Stomach smooth muscle (tissue), 2 donors: ENCODE data around the gene PCDH19.
A peak's percentile ranks its signal among the peaks of the same experiment; 100 is the strongest.
"Not testable (repeated sequence)": the region's sequence is repeated elsewhere in the genome, so short reads cannot be mapped to it uniquely, and the experiment has no call there.

ENCODE experiments used
- H3K27ac ChIP-seq: one replicate; pipeline ENCODE4 v1.7.0; 2013; ENCODE audit warnings: mild to moderate bottlenecking, low read length, inconsistent platforms
- H3K27me3 ChIP-seq, 2 donors: one replicate each; pipeline ENCODE4 v1.7.0; 2013; ENCODE audit warnings: low read length in 2 of 2; ENCODE audit not compliant: insufficient read depth in 2 of 2, control insufficient read depth in 1 of 2
- H3K36me3 ChIP-seq, 2 donors: one replicate each; pipeline ENCODE4 v1.7.0; 2013; ENCODE audit warnings: low read length in 2 of 2; ENCODE audit not compliant: control insufficient read depth in 2 of 2, insufficient read depth in 2 of 2
- H3K4me1 ChIP-seq: one replicate; pipeline ENCODE4 v1.7.0; 2013; ENCODE audit warnings: low read length; ENCODE audit not compliant: control insufficient read depth, insufficient read depth
- H3K4me3 ChIP-seq, 2 donors: one replicate each; pipeline ENCODE4 v1.7.0; 2013; ENCODE audit warnings: low read length in 2 of 2
- H3K9ac ChIP-seq, 2 donors: one replicate each; pipeline ENCODE4 v1.7.0; 2013; ENCODE audit warnings: low read length in 2 of 2, mild to moderate bottlenecking in 1 of 2
- H3K9me3 ChIP-seq, 2 donors: one replicate each; pipeline ENCODE4 v1.7.0; 2013; ENCODE audit warnings: low read length in 2 of 2; ENCODE audit not compliant: control insufficient read depth in 2 of 2
- donor health status: healthy.
- donor health status: Pancreatic carcinoma.

PCDH19 gene, protein sequence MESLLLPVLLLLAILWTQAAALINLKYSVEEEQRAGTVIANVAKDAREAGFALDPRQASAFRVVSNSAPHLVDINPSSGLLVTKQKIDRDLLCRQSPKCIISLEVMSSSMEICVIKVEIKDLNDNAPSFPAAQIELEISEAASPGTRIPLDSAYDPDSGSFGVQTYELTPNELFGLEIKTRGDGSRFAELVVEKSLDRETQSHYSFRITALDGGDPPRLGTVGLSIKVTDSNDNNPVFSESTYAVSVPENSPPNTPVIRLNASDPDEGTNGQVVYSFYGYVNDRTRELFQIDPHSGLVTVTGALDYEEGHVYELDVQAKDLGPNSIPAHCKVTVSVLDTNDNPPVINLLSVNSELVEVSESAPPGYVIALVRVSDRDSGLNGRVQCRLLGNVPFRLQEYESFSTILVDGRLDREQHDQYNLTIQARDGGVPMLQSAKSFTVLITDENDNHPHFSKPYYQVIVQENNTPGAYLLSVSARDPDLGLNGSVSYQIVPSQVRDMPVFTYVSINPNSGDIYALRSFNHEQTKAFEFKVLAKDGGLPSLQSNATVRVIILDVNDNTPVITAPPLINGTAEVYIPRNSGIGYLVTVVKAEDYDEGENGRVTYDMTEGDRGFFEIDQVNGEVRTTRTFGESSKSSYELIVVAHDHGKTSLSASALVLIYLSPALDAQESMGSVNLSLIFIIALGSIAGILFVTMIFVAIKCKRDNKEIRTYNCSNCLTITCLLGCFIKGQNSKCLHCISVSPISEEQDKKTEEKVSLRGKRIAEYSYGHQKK (N-terminal part only)

DNA sequence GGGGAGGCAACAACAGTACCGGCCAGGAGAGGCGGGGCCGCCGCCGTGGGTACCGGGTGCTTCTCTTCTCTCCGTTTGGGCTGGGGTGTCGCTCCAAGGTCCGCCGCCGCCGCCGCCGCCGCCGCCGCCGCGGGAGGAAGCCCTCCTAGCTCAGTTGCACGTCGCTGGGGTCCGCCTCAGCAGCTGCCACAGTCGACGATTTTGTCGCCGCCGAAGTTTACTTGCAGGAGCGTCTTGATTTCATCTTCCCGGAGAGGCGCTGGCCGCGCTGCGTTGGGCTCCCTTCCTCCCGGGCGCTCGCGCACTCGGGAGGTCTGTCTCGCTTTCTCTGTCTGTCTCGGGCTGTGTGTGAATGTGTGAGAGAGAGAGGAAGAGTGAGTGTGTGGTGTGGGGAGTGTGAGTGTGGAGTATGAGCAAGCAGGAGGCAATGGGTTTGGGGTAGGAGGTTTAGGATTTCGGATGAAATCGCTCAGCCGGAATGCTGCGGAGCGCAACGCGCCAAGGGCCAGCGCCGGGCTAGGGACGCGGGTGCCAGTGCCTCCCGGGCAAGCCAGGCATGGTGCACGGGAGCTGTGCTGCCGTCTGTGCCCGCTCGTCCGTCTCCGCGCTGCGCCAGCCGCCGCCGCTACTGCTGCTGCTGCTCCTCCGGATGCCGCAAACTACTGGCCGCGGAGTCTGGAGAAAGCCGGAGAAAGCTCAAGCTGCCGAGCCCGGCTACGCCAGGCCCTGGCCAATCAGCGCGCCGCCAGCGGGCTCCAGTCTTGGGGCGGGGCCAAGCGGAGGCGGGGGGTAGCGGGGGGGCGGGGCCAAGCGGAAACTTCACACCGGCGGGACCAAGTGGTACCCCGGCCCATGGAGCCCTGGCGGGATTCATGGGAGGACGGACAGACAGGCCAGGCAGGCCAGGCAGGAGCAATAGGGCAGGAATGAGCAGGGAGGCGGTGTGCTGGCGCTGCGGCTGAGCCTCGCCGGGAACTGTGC lies at the start of gene PCDH19:
Gene PCDH19 (minus strand): TSS at position 664 of the 981 bp plus-strand sequence. CDS start 1,676 bp downstream, outside the sequence.
- peak within 1 kb of the TSS; percentile 57 to 72 for H3K4me3 ChIP-seq
- H3K27me3 ChIP-seq, result peaks cover 54 to 57% of the 10 kb centered on the region in 2 donors
- no peak within 1 kb of the TSS for H3K9ac ChIP-seq

DNA sequence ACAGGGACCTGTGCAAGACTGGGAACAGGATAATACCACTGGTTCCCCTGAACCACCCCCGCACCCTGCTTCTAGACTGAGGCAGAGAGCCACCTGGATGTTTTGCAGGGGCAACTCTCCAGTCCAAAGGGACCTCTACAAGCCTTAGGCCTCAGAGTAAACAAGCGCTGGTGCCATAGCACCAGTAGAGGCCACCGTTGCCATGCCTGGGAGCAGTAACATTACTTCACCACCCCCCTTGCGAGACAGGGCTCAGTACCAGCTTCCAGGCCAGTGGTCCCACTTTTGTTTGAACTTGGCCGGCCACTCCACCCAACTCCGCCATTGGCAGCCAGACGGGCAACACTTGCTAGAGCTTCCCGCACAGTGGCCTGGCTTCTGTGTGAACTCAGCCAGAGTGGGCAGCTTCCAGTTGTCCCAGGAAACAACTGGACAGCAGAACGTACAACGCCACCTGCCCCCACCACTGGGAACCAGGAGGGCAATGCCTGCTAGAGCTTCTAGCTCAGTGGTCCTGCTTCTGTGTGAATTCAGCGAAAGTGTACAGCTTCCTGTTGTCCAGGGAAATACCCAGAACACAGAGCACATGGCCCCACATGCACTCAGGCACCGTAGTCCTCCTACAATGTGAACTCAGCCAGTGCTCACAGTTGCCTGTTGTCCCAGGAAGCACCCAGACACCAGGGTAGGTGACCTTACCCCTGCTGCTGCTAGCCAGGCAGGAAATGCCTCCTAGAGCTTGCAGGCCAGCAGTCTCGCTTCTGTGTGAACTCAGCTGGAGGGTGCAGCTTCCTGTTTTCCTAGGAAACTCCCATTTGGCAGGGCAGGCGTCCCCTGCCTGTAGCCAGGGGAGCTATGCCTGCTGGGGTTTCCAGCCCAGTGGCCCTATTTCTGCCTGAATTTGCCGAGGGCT lies 39.9 kb upstream of the PCDH19 start:
- peaks cover 0 to 19% of the 10 kb centered on the region in 2 donors for H3K27me3 ChIP-seq
- no peaks in the 10 kb centered on the region for H3K4me1 ChIP-seq
- no peak overlapping the region for H3K9ac ChIP-seq
- H3K9me3 ChIP-seq, result peaks cover 0 to 2% of the 10 kb centered on the region in 2 donors
- no peak overlapping the region for H3K4me3 ChIP-seq
- H3K27ac ChIP-seq, result no peak overlapping the region
- H3K36me3 ChIP-seq, result no peaks in the 10 kb centered on the region

More for the DNA sequence above, at the start of gene PCDH19:
- H3K4me1 ChIP-seq, result peaks cover 23% of the 10 kb centered on the region
- H3K36me3 ChIP-seq, result no peaks in the 10 kb centered on the region
- H3K9me3 ChIP-seq, result no peaks in the 10 kb centered on the region
- no peak within 1 kb of the TSS for H3K27ac ChIP-seq

DNA sequence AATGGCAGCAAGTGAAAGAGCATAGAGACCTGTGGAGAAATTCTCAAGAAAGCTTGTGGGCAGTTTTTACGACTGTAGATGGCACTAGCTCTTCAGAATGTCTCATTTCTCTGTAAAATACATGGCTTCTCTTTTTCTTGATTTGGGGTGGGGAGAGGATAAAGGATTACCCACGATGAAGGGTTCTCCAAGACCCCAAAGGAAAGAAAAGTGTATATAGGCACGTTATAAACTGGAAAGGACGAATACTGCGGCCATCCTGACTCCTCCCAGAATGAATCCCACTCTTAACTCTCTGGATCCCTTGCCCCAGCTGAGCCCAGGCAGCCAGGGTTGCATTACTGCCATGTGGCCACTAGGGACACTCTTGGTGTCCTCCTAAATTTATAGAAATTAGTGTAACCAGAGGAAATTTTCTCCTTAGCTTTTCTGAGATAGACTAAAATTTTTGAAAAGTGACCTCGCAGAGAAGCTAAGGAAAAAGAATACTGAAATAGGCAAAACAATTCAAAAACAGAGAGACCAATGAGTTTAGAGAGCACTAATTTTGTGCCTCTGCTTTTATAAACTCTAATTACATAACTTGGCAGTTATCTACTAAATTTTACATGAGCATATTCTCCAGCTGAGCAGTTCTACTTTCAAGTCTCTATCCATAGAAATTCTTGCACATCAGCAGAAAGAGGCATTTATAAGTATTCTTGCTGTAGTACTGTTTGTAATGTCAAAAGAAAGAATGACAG lies 37.8 kb upstream of the PCDH19 start:
- no peak overlapping the region for H3K27ac ChIP-seq
- no peak overlapping the region for H3K9ac ChIP-seq
- H3K4me3 ChIP-seq, result no peak overlapping the region
- no peaks in the 10 kb centered on the region for H3K36me3 ChIP-seq
- H3K27me3 ChIP-seq, result peaks cover 0 to 17% of the 10 kb centered on the region in 2 donors
- peaks cover 0 to 2% of the 10 kb centered on the region in 2 donors for H3K9me3 ChIP-seq
- no peaks in the 10 kb centered on the region for H3K4me1 ChIP-seq

DNA sequence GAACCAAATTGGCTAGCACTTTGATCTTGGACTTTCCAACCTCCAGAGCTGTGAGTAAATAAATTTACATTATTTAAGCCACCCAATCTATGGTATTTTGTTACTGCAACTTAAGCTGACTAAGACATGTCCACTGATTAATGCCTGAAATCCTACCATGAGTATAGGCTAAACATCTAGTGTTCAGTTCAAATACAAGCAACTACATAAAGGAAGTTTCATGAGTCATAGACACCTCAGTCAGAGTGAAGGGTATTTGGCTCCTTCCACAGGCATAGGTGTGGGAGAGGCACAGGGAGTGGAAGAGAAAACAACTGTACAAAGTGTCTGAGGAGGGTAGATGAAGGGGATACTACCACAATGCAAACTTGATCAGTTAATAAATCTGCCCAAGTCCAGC lies 35.5 kb upstream of the PCDH19 start:
- peaks cover 0 to 13% of the 10 kb centered on the region in 2 donors for H3K27me3 ChIP-seq
- H3K4me1 ChIP-seq, result no peaks in the 10 kb centered on the region
- peaks cover 0 to 2% of the 10 kb centered on the region in 2 donors for H3K9me3 ChIP-seq
- H3K9ac ChIP-seq, result no peak overlapping the region
- H3K27ac ChIP-seq, result no peak overlapping the region
- no peaks in the 10 kb centered on the region for H3K36me3 ChIP-seq
- H3K4me3 ChIP-seq, result no peak overlapping the region

DNA sequence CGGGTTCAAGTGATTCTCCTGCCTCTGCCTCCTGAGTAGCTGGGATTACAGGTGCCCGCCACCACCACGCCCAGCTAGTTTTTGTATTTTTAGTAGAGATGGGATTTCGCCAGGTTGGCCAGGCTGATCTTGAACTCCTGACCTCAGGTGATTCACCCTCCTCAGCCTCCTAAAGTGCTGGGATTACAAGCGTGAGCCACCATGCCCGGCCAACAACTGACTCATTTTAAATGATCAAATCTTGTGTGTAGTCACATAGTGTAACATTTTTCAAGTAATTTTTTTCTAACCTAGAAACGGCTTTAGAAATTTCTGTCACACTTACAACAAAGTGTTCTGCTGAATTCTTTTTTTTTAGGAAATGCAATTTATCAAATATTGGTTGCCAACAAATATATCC lies 31.2 kb upstream of the PCDH19 start:
- H3K9me3 ChIP-seq, H3K27ac ChIP-seq, H3K4me3 ChIP-seq, H3K4me1 ChIP-seq, H3K27me3 ChIP-seq, H3K9ac ChIP-seq, H3K36me3 ChIP-seq: not testable (repeated sequence)

DNA sequence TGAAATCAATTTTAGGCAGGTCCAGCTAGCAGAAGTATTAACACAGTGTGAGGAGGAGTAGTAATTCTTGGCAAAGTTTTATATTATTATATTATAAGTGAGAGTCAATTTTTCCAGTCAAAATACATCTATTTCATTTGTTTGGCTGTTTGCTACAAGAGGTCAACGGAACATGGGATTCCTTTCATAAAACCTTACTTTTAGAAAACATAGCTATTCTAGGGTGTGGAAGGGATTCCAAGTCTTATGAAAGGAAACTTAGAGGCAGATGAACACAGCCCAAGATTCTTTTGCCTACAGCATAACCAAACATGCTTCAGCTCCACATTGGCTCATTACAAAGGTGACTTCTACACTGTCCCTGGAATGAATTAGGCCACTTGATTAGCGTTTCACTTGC lies 29.9 kb upstream of the PCDH19 start:
- no peaks in the 10 kb centered on the region for H3K9me3 ChIP-seq

DNA sequence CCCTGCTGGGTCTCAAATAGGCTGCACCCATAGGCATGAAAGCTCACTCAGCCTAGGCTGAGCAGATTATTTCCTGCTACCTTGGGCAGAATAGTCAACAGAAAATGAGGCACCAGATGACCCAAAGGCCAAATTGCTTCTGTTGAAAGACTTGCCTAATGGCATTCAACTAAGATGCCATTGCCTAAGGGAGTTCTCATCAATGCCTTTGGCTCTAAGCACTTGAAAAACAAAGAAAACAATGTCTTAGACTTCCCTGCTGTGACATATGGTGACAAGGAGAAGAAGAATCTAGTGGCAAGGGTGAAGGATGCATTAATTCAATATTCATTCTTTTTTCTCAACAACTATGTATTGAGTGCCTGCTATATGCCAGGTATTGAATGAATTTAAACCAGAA lies 25.7 kb upstream of the PCDH19 start:
- H3K4me3 ChIP-seq, result no peak overlapping the region
- peaks cover 0 to 5% of the 10 kb centered on the region in 2 donors for H3K27me3 ChIP-seq
- no peak overlapping the region for H3K27ac ChIP-seq
- H3K4me1 ChIP-seq, result no peaks in the 10 kb centered on the region
- no peak overlapping the region for H3K9ac ChIP-seq
- H3K36me3 ChIP-seq, result no peaks in the 10 kb centered on the region
- H3K9me3 ChIP-seq, result no peaks in the 10 kb centered on the region

More for the DNA sequence above, 29.9 kb upstream of the PCDH19 start:
- H3K4me3 ChIP-seq, result no peak overlapping the region
- no peaks in the 10 kb centered on the region for H3K36me3 ChIP-seq
- no peak overlapping the region for H3K27ac ChIP-seq
- no peaks in the 10 kb centered on the region for H3K27me3 ChIP-seq
- no peaks in the 10 kb centered on the region for H3K4me1 ChIP-seq
- no peak overlapping the region for H3K9ac ChIP-seq

DNA sequence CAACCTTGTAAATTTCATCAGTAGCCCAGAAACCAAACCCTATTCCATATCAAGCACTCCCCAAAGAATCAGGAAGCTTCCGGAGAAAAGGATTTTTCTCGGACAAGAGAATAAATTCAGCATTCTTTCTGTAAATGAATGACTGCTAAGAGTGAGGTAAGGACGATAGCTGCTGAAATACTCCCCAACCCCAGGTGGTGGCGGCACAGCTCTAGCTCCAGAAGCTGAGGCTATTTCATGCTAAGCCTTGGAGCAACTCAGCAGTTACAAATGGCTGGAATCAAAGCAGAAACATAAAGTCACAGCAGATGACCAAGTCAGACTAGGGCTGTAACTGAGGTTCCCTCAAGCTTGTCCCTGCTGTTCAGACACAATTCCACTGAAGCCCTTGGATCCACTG lies 13.9 kb upstream of the PCDH19 start:
- Histone ChIP-seq H3K4me1 (no peaks in the 10 kb centered on the region), H3K27me3 (peaks cover 0 to 9% of the 10 kb centered on the region in 2 donors), H3K36me3 (no peaks in the 10 kb centered on the region), H3K27ac (no peak overlapping the region), H3K9me3 (no peaks in the 10 kb centered on the region), H3K4me3 (no peak overlapping the region), H3K9ac (no peak overlapping the region)

DNA sequence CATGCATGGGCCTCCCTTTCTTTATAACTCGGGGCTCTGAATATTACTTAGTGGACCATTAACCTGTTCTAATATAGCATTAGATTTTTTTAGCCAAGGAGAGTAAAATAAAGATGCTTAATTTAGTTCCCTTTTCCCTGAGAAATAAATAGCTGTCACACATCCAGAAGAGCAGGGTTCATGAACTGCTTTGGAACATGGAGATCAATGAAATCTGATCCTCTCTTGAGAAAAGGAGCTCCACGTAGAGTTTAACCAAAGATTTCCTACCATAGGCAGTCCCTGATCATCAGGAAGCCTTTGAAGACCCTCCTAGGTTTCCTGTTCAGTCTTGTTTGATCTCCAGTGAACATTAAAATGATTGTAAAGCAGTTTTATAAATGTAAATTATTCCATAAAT lies 8.5 kb upstream of the PCDH19 start:
- Histone ChIP-seq H3K9me3 (no peaks in the 10 kb centered on the region), H3K4me1 (no peaks in the 10 kb centered on the region), H3K36me3 (no peaks in the 10 kb centered on the region), H3K27ac (no peak overlapping the region), H3K4me3 (no peak overlapping the region), H3K27me3 (peaks cover 0 to 28% of the 10 kb centered on the region in 2 donors), H3K9ac (no peak overlapping the region)
